HL-60 (cell line): ENCODE results near the gene STPG2.

Experiments
- DNase-seq, 2 experiments: peaks; one replicate each; pipeline ENCODE4 v3.0.0-alpha.2; 2010 to 2020; ENCODE audit warnings: low read depth in 1 of 2, low spot score in 1 of 2
- H3K27ac ChIP-seq: fragments of 250-450 bp; sonication (Bioruptor Pico); replicated peaks from 2 replicates; pipeline ENCODE4 v1.5.1; 2020; ENCODE audit warnings: mild to moderate bottlenecking, moderate library complexity
- H3K27me3 ChIP-seq: fragments of 250-450 bp; sonication (Bioruptor Pico); 2 replicates; pipeline ENCODE4 v1.5.1; 2021; ENCODE audit warnings: mild to moderate bottlenecking, moderate library complexity; ENCODE audit not compliant: insufficient read depth, poor library complexity, severe bottlenecking
- H3K4me3 ChIP-seq: replicated peaks from 2 replicates; pipeline ENCODE4 v1.5.1; 2011; ENCODE audit warnings: mild to moderate bottlenecking, control low read depth, low read length; ENCODE audit not compliant: insufficient read depth
- CTCF ChIP-seq: IDR thresholded peaks from one replicate; pipeline ENCODE4 v1.5.1; 2011; ENCODE audit warnings: low read length, control low read depth, inconsistent platforms; ENCODE audit not compliant: insufficient read depth
- GABPA ChIP-seq: IDR thresholded peaks from 2 replicates; pipeline ENCODE4 v1.6.1; 2012; ENCODE audit warnings: low read depth
- POLR2AphosphoS5 ChIP-seq: IDR thresholded peaks from 2 replicates; pipeline ENCODE4 v1.6.1; 2012; ENCODE audit warnings: low read depth
- REST ChIP-seq: IDR thresholded peaks from 2 replicates; pipeline ENCODE4 v1.6.1; 2012; ENCODE audit warnings: low read depth; ENCODE audit not compliant: insufficient replicate concordance
- SPI1 ChIP-seq: IDR thresholded peaks from 2 replicates; pipeline ENCODE4 v1.6.1; 2012; ENCODE audit warnings: low read depth, mild to moderate bottlenecking, borderline replicate concordance

The STPG2 gene

GRCh38 chr4:97845758-97846157, 297.5 kb downstream of the STPG2 start:
- no peak overlapping the region for H3K27ac ChIP-seq
- TF ChIP-seq REST (no peak), SPI1 (no peak), GABPA (no peak), CTCF (no peak), POLR2AphosphoS5 (no peak)
- H3K27me3 ChIP-seq: no peaks in the 10 kb centered on the region
- DNase-seq: no peak
- no peak overlapping the region for H3K4me3 ChIP-seq

- TF ChIP-seq REST: no peak
- TF ChIP-seq SPI1: no peak
- TF ChIP-seq POLR2AphosphoS5: no peak
- no peak for TF ChIP-seq CTCF
- no peak for TF ChIP-seq GABPA
- Histone ChIP-seq H3K27me3 (no peaks in the 10 kb centered on the region), H3K27ac (no peak overlapping the region), H3K4me3 (no peak overlapping the region)
- no peak for DNase-seq
Measured at GRCh38 chr4:97841512-97841911, 301.8 kb downstream of the STPG2 start.

GRCh38 chr4:97836662-97837061, 306.6 kb downstream of the STPG2 start:
- TF ChIP-seq GABPA (no peak), REST (no peak), POLR2AphosphoS5 (no peak), SPI1 (no peak), CTCF (no peak)
- no peak for DNase-seq
- Histone ChIP-seq H3K4me3 (no peak overlapping the region), H3K27me3 (no peaks in the 10 kb centered on the region), H3K27ac (no peak overlapping the region)
